GM21576 (cell line): ENCODE measurements around the gene CDC42BPB.

ENCODE experiments used
- ATAC-seq: cut with Tn5 transposase; IDR thresholded peaks from one replicate; pipeline ENCODE4 v1.9.1; 2021; ENCODE audit warnings: mild to moderate bottlenecking, moderate library complexity; ENCODE audit not compliant: unreplicated experiment

Gene CDC42BPB

DNA sequence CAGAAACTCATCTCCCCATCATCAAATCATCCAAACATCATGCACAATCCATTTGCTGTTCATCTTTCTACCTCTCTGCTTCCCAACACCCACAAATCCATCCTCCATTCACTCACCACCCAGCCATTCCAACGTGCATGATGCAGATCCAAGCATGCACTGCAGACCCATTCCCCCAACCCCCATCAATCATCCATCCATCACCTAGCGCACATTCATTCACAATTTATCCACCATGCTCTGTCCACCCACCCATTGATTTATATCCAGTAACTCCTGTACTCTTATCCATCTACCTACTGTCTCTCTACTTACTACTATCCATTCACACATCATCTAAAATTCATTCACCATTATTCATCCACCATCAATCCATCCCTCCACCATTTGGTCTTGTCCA lies 138.9 kb downstream of the CDC42BPB start:
- ATAC-seq = no peak

DNA sequence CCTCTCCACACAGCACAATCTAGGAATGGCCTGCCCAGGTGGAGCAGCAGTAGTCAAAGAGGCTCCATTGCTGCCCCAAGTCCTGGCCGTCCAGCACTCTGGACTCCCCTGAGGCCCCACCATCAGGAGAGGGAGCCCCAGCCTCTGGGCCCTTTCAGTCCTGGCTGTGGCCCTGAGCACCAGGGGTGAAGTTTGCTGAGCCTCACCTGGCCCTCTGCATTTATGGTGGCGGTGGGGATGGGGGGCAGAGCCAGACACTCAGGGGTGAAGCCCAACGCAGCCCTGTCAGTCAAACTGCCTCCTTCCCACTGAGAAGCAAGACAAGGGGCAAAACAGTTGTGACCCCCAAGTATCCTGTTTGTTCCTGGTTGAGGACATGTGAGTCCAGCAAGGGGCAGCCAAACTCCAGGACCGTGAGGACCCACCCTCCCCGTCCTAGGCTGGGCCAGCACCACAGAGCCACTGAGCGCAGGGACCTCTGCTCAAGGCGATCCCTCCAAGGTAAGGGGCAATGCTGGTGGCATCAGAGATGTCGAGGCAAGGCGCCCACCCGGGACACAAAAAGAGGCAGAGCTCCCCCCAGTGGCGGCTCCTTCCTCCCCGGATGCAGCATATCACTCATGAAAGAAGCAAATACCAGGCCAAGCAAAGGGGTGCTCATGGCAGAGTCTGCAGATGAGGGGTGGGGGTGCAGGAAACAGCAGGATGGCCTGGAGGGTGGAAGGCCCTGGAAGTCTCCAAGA lies 139.7 kb downstream of the CDC42BPB start:
- ATAC-seq = no peak

- no peak for ATAC-seq
Observed at GRCh38 chr14:102917056-102917385, 140.3 kb downstream of the CDC42BPB start.

DNA sequence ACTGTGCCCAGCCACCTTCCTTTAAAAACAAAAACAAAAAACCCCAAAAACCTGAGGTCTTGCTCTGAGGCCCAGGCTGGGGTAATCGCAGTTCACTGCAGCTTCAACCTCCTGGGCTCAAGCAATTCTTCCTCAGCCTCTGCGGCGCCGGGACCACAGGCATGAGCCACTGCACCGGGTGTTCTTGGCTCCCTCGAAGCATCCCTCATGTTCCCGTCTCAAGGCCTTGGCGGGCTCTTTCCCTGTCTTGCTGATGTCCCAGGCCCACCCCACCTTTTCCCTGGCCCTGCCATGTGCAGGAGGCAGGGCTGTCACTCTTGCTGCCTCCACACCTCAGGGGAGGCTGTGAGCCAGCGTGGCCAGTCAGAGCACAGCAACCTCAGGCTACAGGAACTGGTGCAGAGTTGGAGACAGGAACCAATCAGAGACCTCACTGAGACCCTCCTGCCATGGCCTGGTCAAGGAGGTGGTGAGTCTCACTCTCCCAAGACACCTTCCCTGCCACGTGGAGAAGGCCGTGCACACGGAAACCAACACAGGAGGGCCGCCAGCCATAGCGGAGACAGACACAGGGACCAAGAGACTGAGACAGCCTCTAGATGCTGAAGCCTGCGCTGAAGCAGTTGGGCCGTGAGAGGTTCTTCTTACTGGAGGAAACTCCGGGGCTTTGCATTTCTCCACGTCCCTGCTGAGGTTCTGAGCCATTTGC lies 140.8 kb downstream of the CDC42BPB start:
- ATAC-seq = no peak

- no peak for ATAC-seq
Observed at GRCh38 chr14:102915292-102916110, 141.8 kb downstream of the CDC42BPB start.

DNA sequence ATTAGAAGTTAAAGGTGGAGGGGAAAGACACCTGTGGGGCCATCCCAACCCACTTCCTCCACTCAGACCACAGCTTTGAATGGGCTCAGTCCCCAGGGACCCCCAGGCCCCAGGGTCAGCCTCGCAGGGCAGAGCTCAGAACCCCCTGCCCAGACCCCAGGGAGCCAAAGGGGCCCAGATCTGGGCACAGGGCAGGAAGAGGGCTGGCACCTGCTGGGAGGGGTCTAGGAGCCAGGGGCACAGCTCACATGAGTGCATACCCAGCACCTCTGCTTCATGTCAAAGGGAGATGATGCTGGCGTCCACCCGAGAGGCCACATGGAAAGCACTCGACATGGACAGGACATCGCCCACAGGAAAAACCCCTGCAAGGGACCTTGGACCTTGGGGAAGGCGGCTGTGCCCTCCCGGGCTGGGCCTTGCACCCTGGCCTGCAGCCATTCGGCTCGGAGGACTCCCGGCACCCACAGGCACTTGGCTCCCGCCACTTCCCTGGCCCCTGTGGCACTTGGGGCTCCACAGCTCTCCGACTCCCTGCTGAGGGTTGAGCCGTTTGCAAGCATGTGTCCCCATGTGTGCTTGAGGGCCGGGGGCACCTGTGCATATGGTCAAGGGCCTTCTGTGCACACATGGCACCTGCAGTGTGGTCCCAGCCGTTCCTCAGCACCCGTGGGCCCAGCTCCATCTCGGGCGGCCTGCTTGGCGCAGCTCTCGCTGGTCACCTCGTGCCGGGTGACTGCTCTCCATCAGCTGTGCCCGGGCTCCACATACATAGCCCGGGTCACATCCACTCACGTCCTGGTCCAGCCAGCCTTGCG lies 142.7 kb downstream of the CDC42BPB start:
- no peak for ATAC-seq

- ATAC-seq = no peak
Observed at GRCh38 chr14:102913341-102914211, 143.8 kb downstream of the CDC42BPB start.

- no peak for ATAC-seq
Observed at GRCh38 chr14:102911991-102912761, 145.2 kb downstream of the CDC42BPB start.

- no peak for ATAC-seq
Observed at GRCh38 chr14:102911541-102911951, 145.8 kb downstream of the CDC42BPB start.

DNA sequence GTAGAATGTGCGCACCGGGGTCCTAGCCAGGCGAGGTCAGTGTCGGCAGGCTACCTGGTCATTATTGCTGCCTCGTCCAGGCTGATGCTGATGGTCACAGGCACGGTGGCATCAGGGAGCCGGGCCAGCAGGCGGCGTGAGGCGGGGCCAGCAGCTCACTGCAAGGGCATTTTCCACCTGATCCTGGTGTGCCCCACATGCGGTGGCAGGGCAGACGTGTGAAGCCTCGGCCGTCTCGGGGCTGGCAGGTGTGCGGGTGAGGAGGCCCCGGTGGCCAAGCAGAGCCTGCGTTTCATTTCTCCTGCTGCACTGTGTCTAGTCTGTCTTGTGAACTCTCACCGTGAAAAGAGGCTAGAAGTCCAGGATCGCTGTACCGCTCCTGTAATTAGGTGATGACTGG lies 146.9 kb downstream of the CDC42BPB start:
- ATAC-seq = no peak

GRCh38 chr14:102909911-102910310 lies 147.4 kb downstream of the CDC42BPB start:
- no peak for ATAC-seq

- ATAC-seq = no peak
Observed at GRCh38 chr14:102909462-102909861, 147.9 kb downstream of the CDC42BPB start.

DNA sequence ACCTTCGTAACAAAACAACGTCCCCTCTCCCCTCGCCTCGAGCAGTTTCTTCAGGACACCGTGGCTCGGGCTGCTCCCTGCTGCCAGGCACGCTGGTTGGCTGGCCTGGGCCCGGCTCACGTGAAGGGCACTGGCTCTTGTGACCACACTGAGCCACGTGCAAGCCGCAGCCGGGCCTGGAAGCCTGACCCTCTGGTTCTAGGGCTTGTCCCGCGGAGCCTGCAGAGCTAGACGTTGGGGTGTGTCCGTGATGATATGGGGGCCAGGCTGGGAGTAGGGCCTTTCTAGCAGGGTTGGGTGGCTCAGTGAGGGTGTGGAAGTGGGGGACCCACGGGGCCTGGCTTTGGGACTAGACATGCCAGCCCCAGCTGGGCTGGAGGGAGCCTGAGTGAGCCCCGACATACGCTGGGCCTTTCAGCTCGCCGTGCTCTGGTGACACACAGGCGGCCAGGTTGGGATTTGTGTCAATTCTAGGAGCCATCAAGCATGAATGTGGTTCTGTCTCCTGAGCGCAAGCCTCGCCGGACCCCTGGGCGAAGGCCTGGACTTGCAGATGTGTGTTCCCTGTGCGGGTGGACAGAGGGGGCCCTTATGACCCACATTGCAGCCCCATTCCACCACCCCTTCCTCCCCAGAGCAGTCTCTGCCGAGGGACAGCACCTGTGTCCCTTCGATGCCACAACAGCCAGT lies 148.4 kb downstream of the CDC42BPB start:
- ATAC-seq = no peak

- no peak for ATAC-seq
Observed at GRCh38 chr14:102907980-102908730, 149.2 kb downstream of the CDC42BPB start.

DNA sequence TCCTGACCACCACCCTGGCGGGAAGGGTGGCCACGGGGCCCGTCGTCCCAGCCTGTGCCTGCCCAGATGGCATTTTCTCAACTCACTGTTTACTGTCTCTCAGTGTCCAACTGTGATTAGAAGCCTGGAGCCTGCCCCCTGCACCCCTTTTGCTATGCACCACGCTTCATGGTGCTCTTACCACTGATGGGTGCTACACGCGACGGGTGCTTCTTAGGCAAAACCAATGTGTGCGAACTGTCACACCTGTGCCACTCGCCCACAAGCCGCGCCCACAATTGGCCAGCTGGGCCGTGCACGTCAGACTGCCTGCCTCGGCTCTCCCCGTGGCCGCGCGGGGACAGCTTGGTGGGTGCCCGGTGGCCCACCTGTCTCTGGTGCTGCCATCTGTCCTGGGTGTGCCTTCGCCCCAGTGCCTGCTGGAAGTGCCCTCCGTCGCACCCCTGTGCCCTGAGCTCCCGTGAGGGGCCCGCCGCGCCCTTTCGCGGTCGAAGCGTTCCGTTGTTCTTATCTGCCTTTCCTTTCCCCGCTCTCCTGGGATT lies 150.0 kb downstream of the CDC42BPB start:
- no peak for ATAC-seq

DNA sequence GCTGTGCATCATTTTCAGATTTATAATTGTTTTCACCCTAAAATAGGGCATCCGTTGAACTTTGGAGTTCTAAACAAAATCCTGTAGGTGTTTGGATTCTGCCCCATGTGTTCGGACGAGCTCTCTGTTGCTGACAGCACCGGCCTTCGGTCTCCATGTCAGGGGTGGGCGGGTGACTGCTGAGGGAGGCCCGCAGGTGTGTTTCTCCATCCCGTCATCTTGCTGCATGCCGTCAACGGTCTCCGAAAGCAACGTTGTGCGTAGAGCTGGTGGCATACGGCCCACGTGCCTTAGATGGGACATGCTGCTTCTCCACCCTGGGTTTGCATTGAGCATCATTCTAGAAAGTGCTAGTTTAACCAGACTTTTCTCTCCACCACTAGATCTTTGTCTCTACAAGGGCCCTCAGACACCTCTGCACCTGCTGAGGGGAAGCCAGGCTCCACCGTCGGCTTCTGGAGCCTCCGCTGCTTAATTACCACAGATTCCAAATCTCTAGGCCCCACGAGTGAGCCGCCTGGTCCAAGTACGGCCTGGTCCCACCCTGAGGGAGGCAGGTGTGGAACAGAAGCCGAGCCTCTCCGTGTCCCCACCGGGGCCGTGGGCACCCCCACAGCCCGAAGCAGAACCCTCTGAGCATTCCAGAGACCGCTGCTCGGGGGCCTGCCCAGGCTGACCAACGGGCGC lies 150.6 kb downstream of the CDC42BPB start:
- no peak for ATAC-seq
